Activated CD4-positive, alpha-beta T cell treated with anti-CD3 and anti-CD28 coated beads, Interleukin-2, amount 50 U/mL, for 16 hours (primary cell): ENCODE data around the gene MRGPRD.

Experiments used
- DNase-seq: peaks from one replicate; pipeline ENCODE4 v3.0.0-alpha.2; 2020

Gene MRGPRD

GRCh38 chr11:68930991-68931855 lies 49.6 kb downstream of the MRGPRD start:
- DNase-seq: no peak
